ENCODE data around the gene NOTCH1. TPM values are rescaled to one million over a fixed set of nuclear protein-coding genes. Genes with fewer than 3 reads are reported as not detected.

The NOTCH1 gene
- total and polyA plus RNA-seq, 11 donors, result 8.0 to 47.3 (median 20.3) TPM

GRCh38 chr9:136538599-136539426 lies 7.0 kb downstream of the NOTCH1 start:
- Histone ChIP-seq H3K4me1 (peaks cover 29 to 93% (median 82%) of the 10 kb centered on the region in 12 donors), H3K27ac (peak overlapping the region; percentile 26 to 97 (median 86)), H3K27me3 (no peaks in the 10 kb centered on the region), H3K9me3 (no peaks in the 10 kb centered on the region), H3K4me3 (peak overlapping the region in 9 of 12 donors; percentile 2 to 50 (median 29)), H3K36me3 (peaks cover 0 to 56% (median 20%) of the 10 kb centered on the region in 9 donors)
- intact Hi-C loops (cut with DNase I), result no loop called here
- DNase-seq, result peak; percentile 70 to 80 (median 74)
- TF ChIP-seq CTCF (IDR thresholded peaks at IDR 0.05) (no peak), POLR2A (IDR thresholded peaks at IDR 0.05) (no peak)
- WGBS, 4 donors, result 51 to 62% (median 58%) methylated on average over 16 to 24 of the region's 24 CpGs
- peak; percentile 55 to 75 (median 65) for ATAC-seq

GRCh38 chr9:136537896-136538598 lies 7.8 kb downstream of the NOTCH1 start:
- TF ChIP-seq CTCF (IDR thresholded peaks at IDR 0.05), result no peak
- TF ChIP-seq POLR2A (IDR thresholded peaks at IDR 0.05), result no peak
- Histone ChIP-seq H3K9me3 (no peaks in the 10 kb centered on the region), H3K4me3 (peak overlapping the region in 8 of 12 donors; percentile 11 to 50 (median 25)), H3K27me3 (no peaks in the 10 kb centered on the region), H3K27ac (peak overlapping the region in 11 of 12 donors; percentile 66 to 97 (median 87)), H3K4me1 (peaks cover 35 to 92% (median 82%) of the 10 kb centered on the region in 12 donors), H3K36me3 (peaks cover 0 to 53% (median 25%) of the 10 kb centered on the region in 9 donors)
- DNase-seq (no peak), ATAC-seq (no peak)
- 79 to 84% (median 81%) methylated on average over 16 to 21 of the region's 21 CpGs for WGBS, 4 donors
- intact Hi-C loops (cut with DNase I), result no loop called here

- intact Hi-C loops (cut with DNase I), result no loop called here
- H3K4me1 ChIP-seq, result peaks cover 38 to 92% (median 85%) of the 10 kb centered on the region in 12 donors
- H3K4me3 ChIP-seq, result no peak overlapping the region
- ATAC-seq (no peak), DNase-seq (no peak)
- H3K27ac ChIP-seq, result peak overlapping the region in 3 of 12 donors; percentile 94 to 97 (median 95)
- 90 to 98% (median 95%) methylated on average over 7 of the region's 7 CpGs for WGBS, 4 donors
- H3K9me3 ChIP-seq, result no peaks in the 10 kb centered on the region
- peaks cover 0 to 49% (median 25%) of the 10 kb centered on the region in 9 donors for H3K36me3 ChIP-seq
- H3K27me3 ChIP-seq, result no peaks in the 10 kb centered on the region
- TF ChIP-seq CTCF (IDR thresholded peaks at IDR 0.05) (no peak), POLR2A (IDR thresholded peaks at IDR 0.05) (no peak)
These were observed 8.4 kb downstream of the NOTCH1 start for GRCh38 chr9:136537411-136537810.

GRCh38 chr9:136536721-136537241 lies 9.1 kb downstream of the NOTCH1 start:
- 84 to 93% (median 87%) methylated on average over 8 to 16 of the region's 16 CpGs for WGBS, 4 donors
- Histone ChIP-seq H3K4me1 (peaks cover 42 to 93% (median 85%) of the 10 kb centered on the region in 12 donors), H3K27ac (peak overlapping the region in 1 of 12 donors; percentile 95), H3K36me3 (peaks cover 0 to 46% (median 22%) of the 10 kb centered on the region in 9 donors), H3K4me3 (no peak overlapping the region), H3K27me3 (no peaks in the 10 kb centered on the region), H3K9me3 (no peaks in the 10 kb centered on the region)
- intact Hi-C loops (cut with DNase I), result no loop called here
- TF ChIP-seq POLR2A (IDR thresholded peaks at IDR 0.05) (no peak), CTCF (IDR thresholded peaks at IDR 0.05) (no peak)
- no peak for ATAC-seq
- DNase-seq, result no peak
